IPS-18a (cell line): ENCODE measurements around the gene NLRC5.
"Not testable (repeated sequence)": the region's sequence is repeated elsewhere in the genome, so short reads cannot be mapped to it uniquely, and the experiment has no call there.

Experiments
- H3K27ac ChIP-seq: one replicate; pipeline ENCODE4 v1.5.1; 2013; ENCODE audit warnings: low read length
- H3K27me3 ChIP-seq: one replicate; pipeline ENCODE4 v1.6.1; 2013; ENCODE audit warnings: mild to moderate bottlenecking, low read length; ENCODE audit not compliant: control insufficient read depth, insufficient read depth
- H3K36me3 ChIP-seq: one replicate; pipeline ENCODE4 v1.6.1; 2013; ENCODE audit warnings: low read depth, low read length; ENCODE audit not compliant: control insufficient read depth
- H3K4me1 ChIP-seq: one replicate; pipeline ENCODE4 v1.6.1; 2013; ENCODE audit warnings: low read depth, low read length; ENCODE audit not compliant: control insufficient read depth
- H3K4me3 ChIP-seq: one replicate; pipeline ENCODE4 v1.5.1; 2013; ENCODE audit warnings: low read length
- H3K9ac ChIP-seq: one replicate; pipeline ENCODE4 v1.6.1; 2013; ENCODE audit warnings: mild to moderate bottlenecking, low read length, moderate library complexity
- H3K9me3 ChIP-seq: one replicate; pipeline ENCODE4 v1.6.1; 2013; ENCODE audit warnings: low read depth, low read length; ENCODE audit not compliant: control insufficient read depth

Gene NLRC5

GRCh38 chr16:56998352-56998751 is 9.0 kb downstream of the NLRC5 start:
- no peak overlapping the region for H3K27ac ChIP-seq
- H3K9me3 ChIP-seq: no peaks in the 10 kb centered on the region
- H3K9ac ChIP-seq: no peak overlapping the region
- H3K27me3 ChIP-seq: no peaks in the 10 kb centered on the region
- no peak overlapping the region for H3K4me3 ChIP-seq
- no peaks in the 10 kb centered on the region for H3K36me3 ChIP-seq
- H3K4me1 ChIP-seq: no peaks in the 10 kb centered on the region

GRCh38 chr16:56998861-56999260 is 9.5 kb downstream of the NLRC5 start:
- Histone ChIP-seq H3K27ac (no peak overlapping the region), H3K4me3 (no peak overlapping the region), H3K9ac (no peak overlapping the region), H3K9me3 (no peaks in the 10 kb centered on the region), H3K36me3 (no peaks in the 10 kb centered on the region), H3K27me3 (no peaks in the 10 kb centered on the region), H3K4me1 (no peaks in the 10 kb centered on the region)

GRCh38 chr16:56999409-57000270 is 10.3 kb downstream of the NLRC5 start:
- H3K4me3 ChIP-seq: no peak overlapping the region
- H3K4me1 ChIP-seq: no peaks in the 10 kb centered on the region
- H3K36me3 ChIP-seq: no peaks in the 10 kb centered on the region
- no peaks in the 10 kb centered on the region for H3K27me3 ChIP-seq
- no peak overlapping the region for H3K27ac ChIP-seq
- no peaks in the 10 kb centered on the region for H3K9me3 ChIP-seq
- no peak overlapping the region for H3K9ac ChIP-seq

- Histone ChIP-seq H3K4me1 (no peaks in the 10 kb centered on the region), H3K4me3 (no peak overlapping the region), H3K27ac (no peak overlapping the region), H3K9ac (no peak overlapping the region), H3K36me3 (no peaks in the 10 kb centered on the region), H3K27me3 (no peaks in the 10 kb centered on the region), H3K9me3 (no peaks in the 10 kb centered on the region)
Observed at GRCh38 chr16:57000271-57001025, 11.1 kb downstream of the NLRC5 start.

- Histone ChIP-seq H3K27ac (no peak overlapping the region), H3K4me3 (no peak overlapping the region), H3K9ac (no peak overlapping the region), H3K9me3 (no peaks in the 10 kb centered on the region), H3K27me3 (no peaks in the 10 kb centered on the region), H3K36me3 (no peaks in the 10 kb centered on the region), H3K4me1 (no peaks in the 10 kb centered on the region)
Observed at GRCh38 chr16:57001026-57001679, 11.8 kb downstream of the NLRC5 start.

GRCh38 chr16:57003439-57004386 is 14.4 kb downstream of the NLRC5 start:
- Histone ChIP-seq H3K27me3 (no peaks in the 10 kb centered on the region), H3K4me1 (no peaks in the 10 kb centered on the region), H3K27ac (no peak overlapping the region), H3K36me3 (no peaks in the 10 kb centered on the region), H3K9me3 (no peaks in the 10 kb centered on the region), H3K9ac (no peak overlapping the region), H3K4me3 (no peak overlapping the region)

GRCh38 chr16:57004387-57005250 is 15.3 kb downstream of the NLRC5 start:
- Histone ChIP-seq H3K4me1 (no peaks in the 10 kb centered on the region), H3K9me3 (no peaks in the 10 kb centered on the region), H3K36me3 (no peaks in the 10 kb centered on the region), H3K27ac (no peak overlapping the region), H3K9ac (no peak overlapping the region), H3K27me3 (no peaks in the 10 kb centered on the region), H3K4me3 (no peak overlapping the region)

- not testable (repeated sequence) for H3K27me3 ChIP-seq, H3K36me3 ChIP-seq, H3K4me1 ChIP-seq, H3K9me3 ChIP-seq, H3K9ac ChIP-seq, H3K27ac ChIP-seq, H3K4me3 ChIP-seq
Observed at GRCh38 chr16:57005597-57005996, 16.2 kb downstream of the NLRC5 start.

GRCh38 chr16:57007050-57007449 is 17.7 kb downstream of the NLRC5 start:
- H3K36me3 ChIP-seq: no peaks in the 10 kb centered on the region
- H3K9me3 ChIP-seq: no peaks in the 10 kb centered on the region
- H3K9ac ChIP-seq: no peak overlapping the region
- H3K4me1 ChIP-seq: no peaks in the 10 kb centered on the region
- no peak overlapping the region for H3K4me3 ChIP-seq
- no peak overlapping the region for H3K27ac ChIP-seq
- H3K27me3 ChIP-seq: no peaks in the 10 kb centered on the region

GRCh38 chr16:57007530-57007929 is 18.2 kb downstream of the NLRC5 start:
- Histone ChIP-seq H3K27me3 (no peaks in the 10 kb centered on the region), H3K4me1 (peaks cover 5% of the 10 kb centered on the region), H3K36me3 (no peaks in the 10 kb centered on the region), H3K4me3 (no peak overlapping the region), H3K9ac (no peak overlapping the region), H3K9me3 (no peaks in the 10 kb centered on the region), H3K27ac (no peak overlapping the region)
